ENCODE data around the gene PRKCSH.

DNA sequence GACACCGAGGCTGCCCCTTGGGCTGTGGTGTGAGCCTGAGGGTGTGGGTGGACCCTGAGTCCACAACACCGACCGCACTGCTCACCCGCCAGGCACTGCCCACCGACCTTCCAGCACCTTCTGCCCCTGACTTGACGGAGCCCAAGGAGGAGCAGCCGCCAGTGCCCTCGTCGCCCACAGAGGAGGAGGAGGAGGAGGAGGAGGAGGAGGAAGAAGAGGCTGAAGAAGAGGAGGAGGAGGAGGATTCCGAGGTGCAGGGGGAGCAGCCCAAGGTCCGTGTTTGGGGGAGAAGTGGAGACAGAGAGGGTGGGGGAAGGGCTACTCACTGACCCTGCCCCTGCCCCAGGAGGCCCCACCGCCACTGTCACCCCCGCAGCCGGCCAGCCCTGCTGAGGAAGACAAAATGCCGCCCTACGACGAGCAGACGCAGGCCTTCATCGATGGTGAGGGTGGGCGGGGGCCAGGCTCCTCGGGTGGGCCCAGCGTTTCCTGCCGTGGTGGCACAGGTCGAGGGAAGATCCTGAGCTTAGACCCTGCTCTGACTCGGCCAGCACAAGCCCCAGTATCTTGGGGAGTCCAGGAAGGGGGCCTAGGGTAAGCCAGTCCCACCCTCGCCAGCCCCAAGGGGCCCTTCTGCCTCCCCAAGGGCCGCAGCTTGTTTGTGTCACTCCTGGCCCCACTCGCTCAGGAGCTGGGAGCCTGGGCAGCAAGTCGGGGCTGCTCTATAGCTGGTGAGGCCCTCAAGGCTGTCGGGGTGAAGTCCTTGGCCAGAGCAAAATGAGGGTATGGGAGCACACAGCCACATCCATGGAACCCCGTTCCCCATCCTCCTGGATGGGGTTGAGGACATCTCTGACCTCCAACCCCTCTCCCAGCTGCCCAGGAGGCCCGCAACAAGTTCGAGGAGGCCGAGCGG lies 12.2 kb downstream of the PRKCSH start:
- TF ChIP-seq POLR2AphosphoS5 (IDR thresholded peaks at IDR 0.05; ENCODE audit: low read depth, low read length) (no peak), TAF1 (IDR thresholded peaks at IDR 0.05; ENCODE audit: borderline replicate concordance, insufficient read depth, low read length) (no peak), SIN3A (IDR thresholded peaks at IDR 0.05; ENCODE audit: borderline replicate concordance, insufficient read depth, low read length) (no peak), FOXP2 (optimal IDR thresholded peaks at IDR 0.05; ENCODE audit: borderline replicate concordance, extremely low read depth, extremely low read length, insufficient read depth) (no peak)
- TF ChIP-seq, protein P1, sequence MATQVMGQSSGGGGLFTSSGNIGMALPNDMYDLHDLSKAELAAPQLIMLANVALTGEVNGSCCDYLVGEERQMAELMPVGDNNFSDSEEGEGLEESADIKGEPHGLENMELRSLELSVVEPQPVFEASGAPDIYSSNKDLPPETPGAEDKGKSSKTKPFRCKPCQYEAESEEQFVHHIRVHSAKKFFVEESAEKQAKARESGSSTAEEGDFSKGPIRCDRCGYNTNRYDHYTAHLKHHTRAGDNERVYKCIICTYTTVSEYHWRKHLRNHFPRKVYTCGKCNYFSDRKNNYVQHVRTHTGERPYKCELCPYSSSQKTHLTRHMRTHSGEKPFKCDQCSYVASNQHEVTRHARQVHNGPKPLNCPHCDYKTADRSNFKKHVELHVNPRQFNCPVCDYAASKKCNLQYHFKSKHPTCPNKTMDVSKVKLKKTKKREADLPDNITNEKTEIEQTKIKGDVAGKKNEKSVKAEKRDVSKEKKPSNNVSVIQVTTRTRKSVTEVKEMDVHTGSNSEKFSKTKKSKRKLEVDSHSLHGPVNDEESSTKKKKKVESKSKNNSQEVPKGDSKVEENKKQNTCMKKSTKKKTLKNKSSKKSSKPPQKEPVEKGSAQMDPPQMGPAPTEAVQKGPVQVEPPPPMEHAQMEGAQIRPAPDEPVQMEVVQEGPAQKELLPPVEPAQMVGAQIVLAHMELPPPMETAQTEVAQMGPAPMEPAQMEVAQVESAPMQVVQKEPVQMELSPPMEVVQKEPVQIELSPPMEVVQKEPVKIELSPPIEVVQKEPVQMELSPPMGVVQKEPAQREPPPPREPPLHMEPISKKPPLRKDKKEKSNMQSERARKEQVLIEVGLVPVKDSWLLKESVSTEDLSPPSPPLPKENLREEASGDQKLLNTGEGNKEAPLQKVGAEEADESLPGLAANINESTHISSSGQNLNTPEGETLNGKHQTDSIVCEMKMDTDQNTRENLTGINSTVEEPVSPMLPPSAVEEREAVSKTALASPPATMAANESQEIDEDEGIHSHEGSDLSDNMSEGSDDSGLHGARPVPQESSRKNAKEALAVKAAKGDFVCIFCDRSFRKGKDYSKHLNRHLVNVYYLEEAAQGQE (IDR thresholded peaks at IDR 0.05; ENCODE audit: insufficient read depth in 1 of 2, low read depth in 2 of 2, low read length in 2 of 2) = no peak
